ENCODE results near the gene DISC1.

GRCh38 chr1:231808116-231808515 is 181.5 kb downstream of the DISC1 start:
- no peak for TF ChIP-seq CTCF (IDR thresholded peaks at IDR 0.05)
- TF ChIP-seq POLR2A (IDR thresholded peaks at IDR 0.05) = no peak

All from uterus (tissue), 2 donors.